A549 (cell line): ENCODE data around the gene DBH. TPM values are rescaled to one million over a fixed set of nuclear protein-coding genes. Genes with fewer than 3 reads are reported as not detected.
"Not testable (repeated sequence)": the region's sequence is repeated elsewhere in the genome, so short reads cannot be mapped to it uniquely, and the experiment has no call there.

Experiments
- ATAC-seq, 2 experiments: fragments of 200-7000 bp in 1 of 2; fragments of >200 bp in 1 of 2; cut with Nextera tagmentation in 1 of 2; cut with Tn5 transposase in 1 of 2; 3 replicates each; pipeline versions ENCODE4 v1.8.0 to v1.9.1; 2018 to 2020; ENCODE audit warnings: mild to moderate bottlenecking in 1 of 2, moderate library complexity in 1 of 2
- CTCF ChIA-PET: fragments of 300-600 bp; sonication (Branson Sonifier 250); formaldehyde crosslinking; extraction: SDS; loops from one replicate; lab custom pipeline; 2021; ENCODE audit warnings: antibody characterized with exemption, inconsistent platforms; lab: Yijun Ruan, JAX
- POLR2A ChIA-PET: fragments of 350-600 bp; formaldehyde crosslinking; extraction: SDS; loops from one replicate; lab custom pipeline; 2021; ENCODE audit warnings: antibody characterized with exemption, inconsistent platforms; lab: Yijun Ruan, JAX
- DNase-seq, 2 experiments: peaks; one replicate each; pipeline versions ENCODE4 v3.0.0 to v3.0.0-alpha.2; 2011 to 2016; ENCODE audit warnings: low read depth in 1 of 2, low spot score in 1 of 2
- FAIRE-seq: peaks from 2 replicates; lab custom pipeline; 2011; peaks lifted over from hg19 to GRCh38; lab: Jason Lieb, UNC
- H3K27ac ChIP-seq, 2 experiments: fragments of >200 bp; sonication (Bioruptor Twin); formaldehyde crosslinking; 3 replicates each; pipeline ENCODE4 v1.5.1; 2016 to 2017
- H3K4me1 ChIP-seq: fragments of >200 bp; sonication (Bioruptor Twin); formaldehyde crosslinking; 3 replicates; pipeline ENCODE4 v1.6.1; 2016
- H3K4me2 ChIP-seq: fragments of >200 bp; sonication (Bioruptor Twin); formaldehyde crosslinking; 3 replicates; pipeline ENCODE4 v1.6.1; 2016
- H3K4me3 ChIP-seq: fragments of >200 bp; sonication (Bioruptor Twin); formaldehyde crosslinking; 3 replicates; pipeline ENCODE4 v1.5.1; 2016
- H3K9me3 ChIP-seq: fragments of >200 bp; sonication (Bioruptor Twin); formaldehyde crosslinking; 3 replicates; pipeline ENCODE4 v1.6.1; 2016
- GATA3 ChIP-seq: IDR thresholded peaks from 2 replicates; pipeline ENCODE4 v1.6.1; 2012; ENCODE audit warnings: borderline replicate concordance
- HDAC2 ChIP-seq: fragments of 200-600 bp; sonication (generic); IDR thresholded peaks from 2 replicates; pipeline ENCODE4 v1.6.1; 2016
- KDM1A ChIP-seq: fragments of 200-600 bp; sonication (generic); IDR thresholded peaks from 2 replicates; pipeline ENCODE4 v1.6.1; 2016; ENCODE audit warnings: low read depth, mild to moderate bottlenecking
- MAFK ChIP-seq: fragments of 450-650 bp; IDR thresholded peaks from 2 replicates; pipeline ENCODE4 v1.6.1; 2014; ENCODE audit not compliant: partially characterized antibody
- NPAS2 ChIP-seq: fragments of 250-450 bp; sonication (Bioruptor Pico); IDR thresholded peaks from 2 replicates; pipeline ENCODE4 v1.8.0; 2022; ENCODE audit warnings: mild to moderate bottlenecking, moderate library complexity, borderline replicate concordance
- SREBF2 ChIP-seq: fragments of 450-650 bp; IDR thresholded peaks from 2 replicates; pipeline ENCODE4 v1.6.1; 2014; ENCODE audit warnings: mild to moderate bottlenecking, moderate library complexity
- TFCP2L1 ChIP-seq: fragments of 250-450 bp; sonication (Bioruptor Pico); IDR thresholded peaks from 2 replicates; pipeline ENCODE4 v1.5.0; 2021; ENCODE audit warnings: mild to moderate bottlenecking
- TP53 ChIP-seq: fragments of 250-450 bp; sonication (Bioruptor Pico); IDR thresholded peaks from 2 replicates; pipeline ENCODE4 v1.5.0; 2021; ENCODE audit warnings: mild to moderate bottlenecking, moderate library complexity
- WGBS: methylation state at CpG from one replicate; pipeline ENCODE4 v1.1.6; 2017; ENCODE audit errors: missing lambda C conversion rate; 5-methylcytosine and 5-hydroxymethylcytosine counted together
- polyA plus RNA-seq, 4 experiments: library from polyadenylated mRNA; depleted of rRNA in 3 of 4; stranded (reverse); fragments of >200 nt; fragmentation: RNase III in 1 of 4; extraction: RNeasy Plus Mini Kit Qiagen cat#74134 plus additional on column Dnase treatment in 1 of 4; gene quantifications; 2 replicates in 3 of 4; 3 replicates in 1 of 4; pipeline ENCODE4 v1.2.3, GENCODE V29; 2011 to 2017
- TF ChIP-seq, protein P1 (sequence below): fragments of >200 bp; sonication (Bioruptor Twin); formaldehyde crosslinking; IDR thresholded peaks from 2 replicates; pipeline ENCODE4 v1.6.1; 2016
- TF ChIP-seq, protein P2 (sequence below): fragments of 200-600 bp; sonication (generic); IDR thresholded peaks from 2 replicates; pipeline ENCODE4 v1.6.1; 2016; ENCODE audit warnings: antibody characterized with exemption, mild to moderate bottlenecking, moderate library complexity

DBH gene
- polyA plus RNA-seq, 2 of the 4 experiments (the other 2 are of a cell fraction), result not detected

- ChIA-PET CTCF (interaction anchor here (1.1 kb wide), 1 partner anchor 9 kb away, joined by 3 read pairs; no protein-coding TSS in a partner anchor), POLR2A (no interaction called here)
- FAIRE-seq (no peak), DNase-seq (no peak), ATAC-seq (no peak)
- no peak for TF ChIP-seq MAFK
- no peak for TF ChIP-seq TP53 (CRISPR knock-in tag)
- no peak for TF ChIP-seq GATA3
- no peak for TF ChIP-seq SREBF2
- TF ChIP-seq, protein P1, sequence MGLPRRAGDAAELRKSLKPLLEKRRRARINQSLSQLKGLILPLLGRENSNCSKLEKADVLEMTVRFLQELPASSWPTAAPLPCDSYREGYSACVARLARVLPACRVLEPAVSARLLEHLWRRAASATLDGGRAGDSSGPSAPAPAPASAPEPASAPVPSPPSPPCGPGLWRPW, result no peak
- no peaks in the 10 kb centered on the region for H3K4me1 ChIP-seq
- H3K4me2 ChIP-seq, result no peak overlapping the region
- H3K4me3 ChIP-seq, result no peak overlapping the region
- no peak overlapping the region for H3K27ac ChIP-seq
- no peaks in the 10 kb centered on the region; the same call in 2 of the 3 replicates for H3K9me3 ChIP-seq
- 72% methylated on average over 7 of the region's 14 CpGs for WGBS
Observed at GRCh38 chr9:133674091-133674490, 37.9 kb downstream of the DBH start.

- H3K4me2 ChIP-seq, H3K27ac ChIP-seq, FAIRE-seq, H3K4me1 ChIP-seq, H3K9me3 ChIP-seq, POLR2A ChIA-PET, DNase-seq, ATAC-seq, H3K4me3 ChIP-seq: not testable (repeated sequence)
- CTCF ChIA-PET, result interaction anchor here (1.2 kb wide), 1 partner anchor 18 kb away, joined by 4 read pairs; no protein-coding TSS in a partner anchor
- WGBS, result 88% methylated on average over 3 of the region's 3 CpGs
Observed at GRCh38 chr9:133675796-133676195, 39.6 kb downstream of the DBH start.

DNA sequence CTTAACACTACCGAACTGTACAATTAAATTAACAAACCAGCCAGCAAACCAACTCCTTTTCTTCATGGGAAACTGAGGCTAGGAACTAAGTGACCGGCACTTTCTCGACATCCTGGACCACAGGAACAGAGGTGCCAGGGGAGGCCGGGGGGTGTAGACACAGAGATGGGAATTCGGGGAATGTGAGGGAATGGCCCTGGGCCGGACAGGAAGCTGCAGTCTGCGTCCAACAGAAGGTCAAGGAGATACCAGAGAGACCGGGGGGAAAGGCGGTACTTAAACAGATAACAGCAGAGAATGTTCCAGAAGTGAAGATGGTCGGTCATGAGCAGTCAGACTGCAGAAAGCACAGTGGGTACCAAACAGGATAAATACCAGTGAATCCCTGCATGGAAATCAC lies 40.3 kb downstream of the DBH start:
- no peaks in the 10 kb centered on the region for H3K4me1 ChIP-seq
- ATAC-seq (no peak), FAIRE-seq (no peak)
- no peaks in the 10 kb centered on the region; the same call in 2 of the 3 replicates for H3K9me3 ChIP-seq
- 52% methylated on average over 10 of the region's 10 CpGs for whole genome bisulfite sequencing
- no peak overlapping the region for H3K4me3 ChIP-seq
- no peak overlapping the region for H3K4me2 ChIP-seq
- no peak overlapping the region for H3K27ac ChIP-seq
- TF ChIP-seq GATA3 (no peak), HDAC2 (no peak)
- TF ChIP-seq, all 56 proteins: peak for 0
- POLR2A ChIA-PET, result no interaction called here
- DNase-seq, result no peak
- CTCF ChIA-PET, result interaction anchor here (1.2 kb wide), 1 partner anchor 18 kb away, joined by 4 read pairs; no protein-coding TSS in a partner anchor

DNA sequence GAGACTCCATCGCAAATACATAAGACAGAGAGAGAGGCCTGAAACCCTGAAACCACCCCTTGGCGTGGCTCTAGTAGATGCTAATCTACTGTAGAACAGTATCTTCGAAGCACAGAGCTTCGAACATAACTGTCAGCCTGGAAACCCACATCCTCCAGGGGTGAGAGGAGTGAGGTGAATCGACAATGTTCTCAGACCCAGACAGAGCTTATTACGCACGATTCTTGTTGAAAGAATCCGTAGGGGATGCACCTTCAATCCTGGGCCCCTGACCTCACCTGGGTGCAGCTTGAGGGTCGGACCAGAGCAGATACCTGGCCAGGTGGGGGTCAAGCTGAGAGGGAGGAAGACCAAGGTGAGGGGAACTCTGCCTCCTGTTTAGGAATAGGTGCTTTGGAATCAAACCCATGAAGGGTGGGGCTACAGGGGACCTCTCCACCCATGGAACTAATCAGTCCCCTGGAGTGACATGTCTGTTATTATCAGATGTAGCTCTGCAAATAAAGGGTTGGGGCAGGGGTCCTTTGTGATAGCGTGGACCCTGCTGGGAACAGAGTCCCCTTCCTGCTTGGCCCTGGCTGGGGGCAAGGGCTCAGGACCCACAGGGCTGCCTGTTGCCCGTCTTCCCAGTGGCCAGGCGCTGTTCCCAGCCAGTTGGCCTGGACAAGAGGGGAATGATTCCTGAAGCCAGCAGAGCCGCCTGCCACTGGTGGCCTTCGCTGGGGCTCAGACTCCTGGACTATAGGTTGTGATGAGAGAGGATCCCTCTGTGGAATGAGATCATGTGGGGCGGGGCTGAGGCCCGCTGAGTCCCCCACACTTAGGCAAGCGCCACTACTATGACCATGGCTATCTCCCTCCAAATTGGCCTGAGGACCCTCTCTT lies 41.2 kb downstream of the DBH start:
- Histone ChIP-seq H3K9me3 (no peaks in the 10 kb centered on the region), H3K4me3 (no peak overlapping the region), H3K4me1 (no peaks in the 10 kb centered on the region), H3K4me2 (no peak overlapping the region), H3K27ac (no peak overlapping the region)
- no peak for ATAC-seq
- no peak for DNase-seq
- CTCF ChIA-PET, result no interaction called here
- FAIRE-seq, result no peak
- POLR2A ChIA-PET, result no interaction called here
- 52% methylated on average over 14 of the region's 17 CpGs for WGBS
- TF ChIP-seq TP53 (CRISPR knock-in tag), result no peak
- TF ChIP-seq, protein P2, sequence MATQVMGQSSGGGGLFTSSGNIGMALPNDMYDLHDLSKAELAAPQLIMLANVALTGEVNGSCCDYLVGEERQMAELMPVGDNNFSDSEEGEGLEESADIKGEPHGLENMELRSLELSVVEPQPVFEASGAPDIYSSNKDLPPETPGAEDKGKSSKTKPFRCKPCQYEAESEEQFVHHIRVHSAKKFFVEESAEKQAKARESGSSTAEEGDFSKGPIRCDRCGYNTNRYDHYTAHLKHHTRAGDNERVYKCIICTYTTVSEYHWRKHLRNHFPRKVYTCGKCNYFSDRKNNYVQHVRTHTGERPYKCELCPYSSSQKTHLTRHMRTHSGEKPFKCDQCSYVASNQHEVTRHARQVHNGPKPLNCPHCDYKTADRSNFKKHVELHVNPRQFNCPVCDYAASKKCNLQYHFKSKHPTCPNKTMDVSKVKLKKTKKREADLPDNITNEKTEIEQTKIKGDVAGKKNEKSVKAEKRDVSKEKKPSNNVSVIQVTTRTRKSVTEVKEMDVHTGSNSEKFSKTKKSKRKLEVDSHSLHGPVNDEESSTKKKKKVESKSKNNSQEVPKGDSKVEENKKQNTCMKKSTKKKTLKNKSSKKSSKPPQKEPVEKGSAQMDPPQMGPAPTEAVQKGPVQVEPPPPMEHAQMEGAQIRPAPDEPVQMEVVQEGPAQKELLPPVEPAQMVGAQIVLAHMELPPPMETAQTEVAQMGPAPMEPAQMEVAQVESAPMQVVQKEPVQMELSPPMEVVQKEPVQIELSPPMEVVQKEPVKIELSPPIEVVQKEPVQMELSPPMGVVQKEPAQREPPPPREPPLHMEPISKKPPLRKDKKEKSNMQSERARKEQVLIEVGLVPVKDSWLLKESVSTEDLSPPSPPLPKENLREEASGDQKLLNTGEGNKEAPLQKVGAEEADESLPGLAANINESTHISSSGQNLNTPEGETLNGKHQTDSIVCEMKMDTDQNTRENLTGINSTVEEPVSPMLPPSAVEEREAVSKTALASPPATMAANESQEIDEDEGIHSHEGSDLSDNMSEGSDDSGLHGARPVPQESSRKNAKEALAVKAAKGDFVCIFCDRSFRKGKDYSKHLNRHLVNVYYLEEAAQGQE, result no peak
- no peak for TF ChIP-seq TFCP2L1 (CRISPR knock-in tag)
- no peak for TF ChIP-seq KDM1A
- TF ChIP-seq NPAS2 (CRISPR knock-in tag), result no peak
